HG03196 (cell line): Measurements from ENCODE around the gene SPIRE1.
"Not testable (repeated sequence)": the region's sequence is repeated elsewhere in the genome, so short reads cannot be mapped to it uniquely, and the experiment has no call there.

Source experiments
- ATAC-seq: cut with Tn5 transposase; IDR thresholded peaks from one replicate; pipeline ENCODE4 v1.9.1; 2021; ENCODE audit not compliant: unreplicated experiment

The SPIRE1 gene

GRCh38 chr18:12556946-12557806, 100.7 kb downstream of the SPIRE1 start:
- ATAC-seq, result no peak

GRCh38 chr18:12554796-12555388, 103.0 kb downstream of the SPIRE1 start:
- no peak for ATAC-seq

GRCh38 chr18:12552879-12553242, 105.0 kb downstream of the SPIRE1 start:
- ATAC-seq, result no peak

- ATAC-seq, result not testable (repeated sequence)
Measured at GRCh38 chr18:12551943-12552878, 105.7 kb downstream of the SPIRE1 start.

- ATAC-seq, result not testable (repeated sequence)
Measured at GRCh38 chr18:12551466-12551865, 106.4 kb downstream of the SPIRE1 start.

GRCh38 chr18:12543697-12544096, 114.2 kb downstream of the SPIRE1 start:
- no peak for ATAC-seq

- ATAC-seq, result no peak
Measured at GRCh38 chr18:12540751-12541150, 117.2 kb downstream of the SPIRE1 start.

- not testable (repeated sequence) for ATAC-seq
Measured at GRCh38 chr18:12539158-12539557, 118.7 kb downstream of the SPIRE1 start.

- ATAC-seq, result no peak
Measured at GRCh38 chr18:12534820-12535219, 123.1 kb downstream of the SPIRE1 start.

- no peak for ATAC-seq
Measured at GRCh38 chr18:12532661-12533060, 125.2 kb downstream of the SPIRE1 start.

GRCh38 chr18:12531749-12532148, 126.2 kb downstream of the SPIRE1 start:
- ATAC-seq, result no peak

- ATAC-seq, result no peak
Measured at GRCh38 chr18:12520442-12520992, 137.4 kb downstream of the SPIRE1 start.

- no peak for ATAC-seq
Measured at GRCh38 chr18:12518832-12519531, 138.9 kb downstream of the SPIRE1 start.

- ATAC-seq, result no peak
Measured at GRCh38 chr18:12518326-12518725, 139.6 kb downstream of the SPIRE1 start.

GRCh38 chr18:12517142-12517825, 140.6 kb downstream of the SPIRE1 start:
- ATAC-seq, result no peak

- ATAC-seq, result no peak
Measured at GRCh38 chr18:12516049-12516630, 141.8 kb downstream of the SPIRE1 start.

GRCh38 chr18:12515550-12515949, 142.4 kb downstream of the SPIRE1 start:
- no peak for ATAC-seq

GRCh38 chr18:12507007-12507406, 150.9 kb downstream of the SPIRE1 start:
- ATAC-seq, result no peak

- ATAC-seq, result no peak
Measured at GRCh38 chr18:12500986-12501385, 156.9 kb downstream of the SPIRE1 start.

- ATAC-seq, result no peak
Measured at GRCh38 chr18:12497839-12498238, 160.1 kb downstream of the SPIRE1 start.
